Stimulated activated naive CD4-positive, alpha-beta T cell (primary cell): Measurements from ENCODE around the gene CARHSP1.
"Not testable (repeated sequence)": the region's sequence is repeated elsewhere in the genome, so short reads cannot be mapped to it uniquely, and the experiment has no call there.

ENCODE experiments used
- DNase-seq, 6 experiments: peaks; one replicate each; lab custom pipeline; 2025; lab: John Stamatoyannopoulos, UW

The CARHSP1 gene

GRCh38 chr16:8854298-8854948 is 14.4 kb downstream of the CARHSP1 start:
- no peak for DNase-seq

DNA sequence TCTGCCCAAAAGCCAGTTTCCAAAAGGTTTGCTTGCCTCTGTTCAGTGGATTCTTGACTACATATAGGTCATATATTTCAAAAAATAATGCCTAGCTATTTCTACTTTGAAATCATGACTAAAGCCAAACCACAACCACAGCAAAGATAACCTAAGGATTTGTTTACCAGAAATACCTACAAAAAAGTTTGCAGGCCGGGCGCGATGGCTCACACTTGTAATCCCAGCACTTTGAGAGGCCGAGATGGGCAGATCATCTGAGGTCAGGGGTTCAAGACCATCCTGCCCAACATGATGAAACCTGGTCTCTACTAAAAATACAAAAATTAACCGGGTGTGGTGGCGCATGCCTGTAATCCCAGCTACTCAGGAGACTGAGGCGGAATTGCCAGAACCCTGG is 15.2 kb downstream of the CARHSP1 start:
- DNase-seq: no peak

GRCh38 chr16:8853150-8853549 is 15.7 kb downstream of the CARHSP1 start:
- DNase-seq: no peak

GRCh38 chr16:8852534-8852933 is 16.3 kb downstream of the CARHSP1 start:
- no peak for DNase-seq

GRCh38 chr16:8851761-8852403 is 16.9 kb downstream of the CARHSP1 start:
- DNase-seq: no peak

DNA sequence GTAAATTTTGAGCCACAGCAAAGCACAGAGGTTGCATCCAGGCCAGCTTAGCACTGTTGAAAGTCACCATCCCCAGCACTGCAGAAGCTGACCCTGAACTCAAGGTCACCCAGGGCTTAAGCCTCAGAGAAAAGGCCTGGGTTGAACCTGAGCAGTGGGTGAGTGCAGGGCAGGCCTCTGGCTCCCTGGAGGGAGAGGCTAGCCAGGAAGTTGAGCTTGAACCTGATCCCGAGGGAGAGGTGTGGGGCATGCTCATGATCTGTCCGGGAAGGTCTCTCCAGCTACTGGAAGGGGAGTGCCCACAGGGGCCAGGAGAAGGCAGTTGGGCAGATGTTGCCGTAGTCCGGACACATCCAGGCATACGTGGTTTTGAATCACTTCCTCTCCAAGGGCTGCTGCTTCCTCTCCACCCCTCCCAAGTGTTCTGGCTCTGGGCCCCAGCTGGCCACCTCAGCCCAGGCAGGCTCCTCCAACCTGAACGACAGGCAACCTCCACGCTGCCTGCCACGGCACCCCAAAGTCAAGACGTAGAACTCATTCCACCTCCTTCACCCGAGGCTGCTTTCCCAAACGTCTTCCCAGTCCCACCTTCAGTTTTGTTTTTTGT is 18.4 kb downstream of the CARHSP1 start:
- DNase-seq: no peak

GRCh38 chr16:8849411-8850011 is 19.3 kb downstream of the CARHSP1 start:
- DNase-seq: no peak

DNA sequence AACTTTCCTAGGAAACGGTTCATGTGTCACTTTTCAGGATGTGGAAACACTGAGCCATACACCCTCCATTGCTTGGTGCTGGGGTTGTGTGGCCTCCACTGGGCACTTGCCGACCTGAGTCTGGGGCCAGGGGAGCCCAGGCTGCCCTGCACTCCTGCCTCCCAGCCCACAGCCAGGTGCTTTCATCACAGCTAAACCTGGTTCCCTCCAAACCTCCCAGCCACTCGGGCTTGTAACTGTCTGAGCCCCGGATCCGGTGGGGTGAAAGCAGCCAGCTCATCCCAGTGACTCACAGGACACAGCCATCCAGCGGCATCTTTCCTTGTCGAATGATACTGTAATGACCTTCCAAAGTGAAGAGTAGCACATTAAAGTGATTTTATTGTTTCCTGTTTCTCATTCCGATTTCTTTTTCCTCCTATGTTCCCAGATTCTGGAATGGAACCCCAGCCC is 19.8 kb downstream of the CARHSP1 start:
- no peak for DNase-seq

DNA sequence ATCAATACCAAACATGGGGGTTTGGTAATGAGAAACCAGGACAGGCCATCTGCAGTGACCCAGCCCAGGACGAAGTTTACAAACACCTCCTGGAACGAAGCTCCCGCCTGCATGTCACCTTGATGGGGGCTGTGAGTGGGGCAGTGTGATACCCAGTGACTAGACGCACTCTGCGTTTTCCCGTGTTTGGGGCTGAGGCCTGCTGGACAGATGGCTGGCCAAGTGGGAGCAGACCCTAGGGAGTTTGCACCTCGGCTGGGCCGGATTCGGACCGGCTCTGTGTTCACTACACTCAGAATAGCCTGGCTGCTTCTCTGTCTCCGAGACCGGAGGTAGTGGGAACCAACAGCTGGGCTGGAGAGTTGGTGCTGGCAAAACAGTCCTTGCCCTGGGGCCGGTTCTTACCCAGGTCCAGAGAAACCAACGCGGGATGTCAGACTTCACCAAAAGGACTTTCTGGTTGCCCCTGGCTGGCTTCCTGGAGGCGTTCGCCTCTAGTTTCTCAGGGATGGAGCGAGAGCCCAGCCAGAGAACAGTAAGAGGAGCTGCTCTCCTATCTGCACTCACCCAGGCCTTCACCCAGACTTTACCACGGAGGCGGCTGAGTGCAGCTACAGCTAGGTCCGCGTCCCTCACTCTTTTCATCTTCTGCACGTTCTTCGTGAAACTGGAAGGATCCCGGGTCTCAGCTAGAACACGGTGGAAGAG is 20.4 kb downstream of the CARHSP1 start:
- no peak for DNase-seq

DNA sequence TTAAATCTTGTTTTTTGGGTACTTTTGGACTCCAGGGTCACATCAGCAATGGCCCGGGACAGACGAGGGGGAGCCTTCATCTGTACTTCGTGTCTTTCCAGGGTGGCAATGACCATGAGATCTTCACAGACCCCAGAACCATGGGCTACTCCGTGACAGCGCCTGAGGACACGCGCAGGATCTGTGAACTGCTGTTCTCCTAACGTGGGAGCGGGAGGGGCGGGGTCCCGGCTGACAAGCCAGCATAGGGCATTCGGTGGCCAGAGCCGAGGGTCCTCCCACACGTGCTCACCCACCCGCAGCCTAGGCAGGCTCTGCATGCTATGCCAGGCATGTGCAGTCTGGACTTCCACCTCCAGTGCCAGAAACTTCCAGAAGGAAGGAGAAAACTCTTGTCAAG is 21.2 kb downstream of the CARHSP1 start:
- no peak for DNase-seq

DNA sequence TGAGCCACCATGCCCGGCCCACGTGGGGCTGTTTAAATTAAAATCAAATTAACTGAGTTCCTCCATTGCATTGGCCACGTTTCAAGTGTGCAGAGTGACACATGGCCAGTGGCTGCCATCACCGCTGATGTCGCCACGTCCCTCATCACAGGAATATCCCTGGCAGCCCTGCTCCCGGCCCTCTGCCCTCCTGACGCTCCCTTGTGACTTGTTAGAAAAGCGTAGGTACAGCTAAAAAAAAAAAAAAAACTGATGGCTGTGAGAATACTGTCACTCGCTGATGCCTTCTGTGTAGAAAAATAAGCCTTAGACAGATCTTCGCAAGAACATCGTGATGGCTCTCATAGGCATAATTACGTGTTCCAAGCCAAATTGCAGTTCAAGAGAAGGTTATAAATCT is 21.7 kb downstream of the CARHSP1 start:
- DNase-seq: no peak

GRCh38 chr16:8846401-8846932 is 22.3 kb downstream of the CARHSP1 start:
- no peak for DNase-seq

GRCh38 chr16:8845699-8846298 is 23.0 kb downstream of the CARHSP1 start:
- DNase-seq: no peak

DNA sequence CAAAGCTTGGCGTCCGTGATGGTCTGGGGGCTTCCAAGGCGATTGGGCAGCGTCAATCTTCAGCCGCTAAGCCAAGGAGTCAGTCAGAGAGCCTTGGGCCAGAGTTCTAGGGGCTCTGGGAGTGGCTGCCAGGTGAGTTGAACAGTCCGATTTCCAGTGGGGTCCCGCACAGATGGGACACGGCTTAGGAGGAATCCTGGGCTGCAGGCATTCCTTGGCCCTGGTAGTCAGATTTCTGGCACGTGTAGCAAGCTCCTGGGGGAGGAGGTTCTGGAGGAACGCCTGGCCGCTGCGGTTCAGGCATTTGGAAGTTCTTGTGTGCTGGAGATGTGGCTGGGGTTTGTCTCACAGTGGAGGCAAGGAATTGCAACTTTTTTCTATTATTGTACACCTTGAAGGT is 25.5 kb downstream of the CARHSP1 start:
- DNase-seq: not testable (repeated sequence)

- DNase-seq: not testable (repeated sequence)
Measured at GRCh38 chr16:8842016-8842415, 26.8 kb downstream of the CARHSP1 start.

DNA sequence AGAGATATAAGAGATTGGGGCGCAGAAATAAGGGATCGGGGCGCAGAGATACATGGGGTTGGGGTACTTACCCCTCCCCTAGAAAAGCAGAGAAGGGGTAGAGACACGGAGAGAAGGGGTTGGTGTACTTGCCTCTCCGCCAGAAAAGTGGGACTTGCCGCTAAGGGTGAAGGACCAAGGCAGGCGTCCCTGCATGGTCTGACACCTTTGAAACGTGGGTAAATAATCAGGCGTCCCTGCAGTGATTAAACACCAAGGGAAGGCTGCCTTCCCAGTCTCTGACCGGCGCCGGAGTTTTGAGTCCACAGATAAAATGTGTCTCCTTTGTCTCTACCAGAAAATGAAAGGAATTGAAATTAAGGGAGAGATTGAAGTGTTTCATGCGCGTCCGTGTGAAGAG is 31.2 kb downstream of the CARHSP1 start:
- not testable (repeated sequence) for DNase-seq

DNA sequence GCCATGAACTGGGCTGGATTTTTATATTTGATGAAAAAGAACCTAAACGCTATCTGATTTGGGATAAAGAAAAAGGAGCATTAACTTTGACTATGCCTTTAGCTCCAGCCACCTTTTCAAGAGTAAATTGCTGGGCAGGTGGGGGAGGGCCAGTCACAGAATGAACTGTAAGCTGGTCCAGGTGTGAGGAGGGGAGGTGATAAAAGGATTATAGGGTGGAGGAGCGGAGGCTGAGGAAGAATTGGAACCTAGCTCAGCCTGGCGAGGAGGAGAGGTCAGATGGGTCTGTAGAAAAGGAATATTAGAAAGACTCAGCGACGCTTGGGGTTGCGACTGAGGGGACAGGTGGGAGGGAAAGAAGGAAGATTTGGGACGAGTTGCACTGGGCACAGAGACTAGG is 32.0 kb downstream of the CARHSP1 start:
- not testable (repeated sequence) for DNase-seq

DNA sequence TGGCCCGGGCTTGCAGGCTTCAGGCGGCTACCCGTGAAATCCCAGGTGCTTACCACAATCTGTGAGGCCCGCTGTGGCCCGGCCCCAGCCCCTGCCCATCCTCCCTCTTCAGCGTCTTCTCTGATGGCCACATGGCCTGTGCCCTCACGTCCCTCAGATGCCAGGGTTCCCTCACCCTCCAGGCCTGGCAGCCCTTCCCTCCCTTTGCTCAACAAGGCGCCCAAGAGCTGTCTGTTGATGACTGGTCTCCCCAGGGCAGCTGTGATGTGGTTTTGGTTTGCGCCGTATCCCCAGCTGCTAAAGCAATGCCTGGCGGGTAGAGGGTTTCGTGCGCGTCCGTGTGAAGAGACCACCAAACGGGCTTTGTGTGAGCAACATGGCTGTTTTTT is 36.1 kb downstream of the CARHSP1 start:
- no peak for DNase-seq

- no peak for DNase-seq
Measured at GRCh38 chr16:8831871-8832716, 36.7 kb downstream of the CARHSP1 start.

DNA sequence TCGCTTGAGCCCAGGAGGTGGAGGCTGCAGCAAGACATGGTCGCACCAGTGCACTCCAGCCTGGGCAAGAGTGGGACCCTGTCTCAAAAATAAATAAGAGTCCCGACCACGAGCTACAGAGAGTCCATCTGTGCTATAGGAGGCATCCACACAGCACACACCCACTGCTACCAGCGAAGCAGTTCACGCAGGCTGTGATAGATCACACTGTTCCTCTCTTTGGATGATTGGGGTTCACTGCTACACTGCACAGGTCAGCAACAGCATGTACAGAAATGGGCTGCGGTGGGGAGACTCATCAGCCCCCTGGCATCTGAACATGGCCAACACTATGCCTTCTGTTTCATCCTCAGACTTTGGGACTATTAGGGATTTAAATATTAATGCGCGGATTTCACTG is 37.4 kb downstream of the CARHSP1 start:
- no peak for DNase-seq
